Mucosa of stomach (tissue), 1 donor: ENCODE data around the gene OR52M1.
"Not testable (repeated sequence)": the region's sequence is repeated elsewhere in the genome, so short reads cannot be mapped to it uniquely, and the experiment has no call there.

Source experiments
- H3K27me3 ChIP-seq: one replicate; pipeline ENCODE4 v1.7.0; 2013; ENCODE audit warnings: mild to moderate bottlenecking, low read length; ENCODE audit not compliant: control insufficient read depth, insufficient read depth
- H3K36me3 ChIP-seq: one replicate; pipeline ENCODE4 v1.7.0; 2013; ENCODE audit warnings: low read length; ENCODE audit not compliant: control insufficient read depth, insufficient read depth
- H3K4me1 ChIP-seq: one replicate; pipeline ENCODE4 v1.7.0; 2013; ENCODE audit warnings: mild to moderate bottlenecking, low read length; ENCODE audit not compliant: control insufficient read depth, insufficient read depth
- H3K4me3 ChIP-seq: one replicate; pipeline ENCODE4 v1.7.0; 2013; ENCODE audit warnings: low read length
- H3K9ac ChIP-seq: one replicate; pipeline ENCODE4 v1.7.0; 2013; ENCODE audit warnings: mild to moderate bottlenecking, low read length, moderate library complexity
- H3K9me3 ChIP-seq: one replicate; pipeline ENCODE4 v1.7.0; 2013; ENCODE audit warnings: mild to moderate bottlenecking, low read length, moderate library complexity; ENCODE audit not compliant: control insufficient read depth
- donor health status: Pancreatic carcinoma.

Gene OR52M1, protein sequence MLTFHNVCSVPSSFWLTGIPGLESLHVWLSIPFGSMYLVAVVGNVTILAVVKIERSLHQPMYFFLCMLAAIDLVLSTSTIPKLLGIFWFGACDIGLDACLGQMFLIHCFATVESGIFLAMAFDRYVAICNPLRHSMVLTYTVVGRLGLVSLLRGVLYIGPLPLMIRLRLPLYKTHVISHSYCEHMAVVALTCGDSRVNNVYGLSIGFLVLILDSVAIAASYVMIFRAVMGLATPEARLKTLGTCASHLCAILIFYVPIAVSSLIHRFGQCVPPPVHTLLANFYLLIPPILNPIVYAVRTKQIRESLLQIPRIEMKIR

DNA sequence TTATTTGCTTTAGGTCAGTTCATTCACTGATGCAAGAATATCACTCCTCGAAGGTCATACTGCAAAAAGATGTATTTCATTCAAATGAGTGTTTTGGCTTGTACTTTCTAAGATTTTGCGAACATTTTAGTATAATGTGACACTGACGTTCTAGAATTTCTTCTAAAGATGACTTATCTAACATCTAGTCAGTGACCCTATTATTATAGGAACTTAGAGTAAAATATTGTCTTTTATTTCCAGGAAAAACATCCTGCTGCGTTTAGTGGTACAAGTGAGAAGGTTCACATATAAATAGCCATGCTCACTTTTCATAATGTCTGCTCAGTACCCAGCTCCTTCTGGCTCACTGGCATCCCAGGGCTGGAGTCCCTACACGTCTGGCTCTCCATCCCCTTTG, at the start of gene OR52M1:
Gene OR52M1, plus strand, starts transcription at position 301 of the 400 bp plus-strand sequence. Its CDS starts 0 bp downstream, at position 301.
- Histone ChIP-seq H3K9ac (no peak within 1 kb of the TSS), H3K27me3 (no peaks in the 10 kb centered on the region), H3K9me3 (no peaks in the 10 kb centered on the region), H3K36me3 (no peaks in the 10 kb centered on the region), H3K4me1 (peaks cover 5% of the 10 kb centered on the region), H3K4me3 (no peak within 1 kb of the TSS)

DNA sequence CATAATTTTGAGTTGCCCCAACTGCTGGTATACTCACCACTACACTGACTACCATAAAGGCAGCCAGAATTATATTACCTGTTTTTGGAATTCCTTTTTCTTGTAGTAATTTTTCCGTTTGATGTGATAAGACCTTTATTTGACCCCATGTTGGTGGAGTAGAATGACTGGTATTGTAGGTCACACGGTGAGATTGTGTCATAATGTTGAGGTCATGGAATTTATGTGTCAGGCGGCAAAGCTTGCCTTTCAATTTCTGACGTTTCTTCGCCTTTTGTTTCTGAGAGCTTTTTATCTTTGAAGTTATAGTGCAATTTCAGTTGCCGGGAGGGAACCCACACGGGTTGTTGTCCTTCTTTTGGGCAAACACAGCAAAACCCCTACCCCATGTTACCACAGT, 49.5 kb upstream of the OR52M1 start:
- no peaks in the 10 kb centered on the region for H3K9me3 ChIP-seq
- no peak overlapping the region for H3K4me3 ChIP-seq
- no peaks in the 10 kb centered on the region for H3K4me1 ChIP-seq
- H3K27me3 ChIP-seq: peaks cover 6% of the 10 kb centered on the region
- no peaks in the 10 kb centered on the region for H3K36me3 ChIP-seq
- H3K9ac ChIP-seq: no peak overlapping the region

DNA sequence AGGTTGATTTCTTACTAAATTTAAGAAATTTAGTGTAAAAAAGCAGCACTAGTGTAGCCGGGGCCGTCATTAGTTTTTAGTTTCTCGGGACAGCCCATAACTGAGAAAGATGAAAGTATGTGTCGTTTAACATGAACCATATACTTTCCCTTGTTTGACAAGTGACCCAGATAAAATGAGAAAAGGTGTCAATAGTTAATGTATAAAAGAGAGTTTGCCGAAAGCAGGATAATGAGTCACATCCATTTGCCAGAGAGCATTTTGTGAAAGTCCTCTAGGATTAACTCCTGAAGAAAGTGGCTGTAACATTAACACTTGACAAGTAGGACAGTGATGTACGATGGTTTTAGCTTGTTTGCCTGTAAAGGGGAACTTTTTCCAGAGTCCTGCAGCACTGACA, 49.0 kb upstream of the OR52M1 start:
- H3K4me1 ChIP-seq: no peaks in the 10 kb centered on the region
- H3K9me3 ChIP-seq: no peaks in the 10 kb centered on the region
- no peak overlapping the region for H3K9ac ChIP-seq
- no peaks in the 10 kb centered on the region for H3K36me3 ChIP-seq
- no peak overlapping the region for H3K4me3 ChIP-seq
- H3K27me3 ChIP-seq: peaks cover 6% of the 10 kb centered on the region

DNA sequence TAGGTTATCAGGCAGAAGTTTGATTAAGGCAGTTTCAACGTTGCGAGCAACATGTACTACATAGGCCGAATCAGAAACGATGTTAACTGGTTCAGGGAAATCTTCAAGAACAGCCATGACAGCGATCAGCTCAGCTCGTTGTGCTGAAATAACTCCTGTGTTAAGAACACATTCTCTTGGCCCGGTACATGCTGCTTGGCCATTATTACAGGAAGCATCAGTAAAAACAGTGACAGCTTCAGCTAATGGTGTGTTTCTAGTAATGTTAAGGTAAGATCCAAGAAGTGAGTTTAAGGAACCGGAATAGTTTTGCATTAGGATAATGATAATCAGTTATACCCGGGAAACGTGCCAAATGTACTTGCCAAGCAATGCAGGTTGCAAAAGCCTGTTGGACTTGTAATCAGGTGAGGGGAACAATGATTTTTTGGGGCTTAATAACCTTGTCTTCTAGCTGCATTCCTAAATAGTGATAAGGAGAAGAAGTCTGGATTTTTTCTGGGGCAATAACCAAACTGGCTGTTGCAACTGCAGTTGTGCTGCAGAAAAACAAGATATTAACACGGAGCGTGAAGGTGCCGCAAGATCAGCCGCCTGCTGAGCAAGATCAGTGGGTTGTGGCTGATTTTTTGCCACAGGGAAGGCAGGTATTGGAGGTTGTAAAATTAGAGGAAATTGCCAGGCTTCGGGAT, 48.3 kb upstream of the OR52M1 start:
- Histone ChIP-seq H3K4me3 (no peak overlapping the region), H3K9ac (no peak overlapping the region), H3K9me3 (no peaks in the 10 kb centered on the region)

GRCh38 chr11:4508886-4509285, 36.1 kb upstream of the OR52M1 start:
- Histone ChIP-seq H3K9me3 (no peaks in the 10 kb centered on the region), H3K4me3 (no peak overlapping the region), H3K27me3 (no peaks in the 10 kb centered on the region), H3K9ac (no peak overlapping the region), H3K36me3 (no peaks in the 10 kb centered on the region), H3K4me1 (no peaks in the 10 kb centered on the region)

More for the DNA sequence above, 48.3 kb upstream of the OR52M1 start:
- no peaks in the 10 kb centered on the region for H3K4me1 ChIP-seq
- no peaks in the 10 kb centered on the region for H3K36me3 ChIP-seq
- peaks cover 6% of the 10 kb centered on the region for H3K27me3 ChIP-seq

- no peaks in the 10 kb centered on the region for H3K9me3 ChIP-seq
- no peaks in the 10 kb centered on the region for H3K27me3 ChIP-seq
- no peaks in the 10 kb centered on the region for H3K36me3 ChIP-seq
- no peak overlapping the region for H3K9ac ChIP-seq
- H3K4me3 ChIP-seq: no peak overlapping the region
- H3K4me1 ChIP-seq: no peaks in the 10 kb centered on the region
Measured at GRCh38 chr11:4511282-4512245, 33.4 kb upstream of the OR52M1 start.

DNA sequence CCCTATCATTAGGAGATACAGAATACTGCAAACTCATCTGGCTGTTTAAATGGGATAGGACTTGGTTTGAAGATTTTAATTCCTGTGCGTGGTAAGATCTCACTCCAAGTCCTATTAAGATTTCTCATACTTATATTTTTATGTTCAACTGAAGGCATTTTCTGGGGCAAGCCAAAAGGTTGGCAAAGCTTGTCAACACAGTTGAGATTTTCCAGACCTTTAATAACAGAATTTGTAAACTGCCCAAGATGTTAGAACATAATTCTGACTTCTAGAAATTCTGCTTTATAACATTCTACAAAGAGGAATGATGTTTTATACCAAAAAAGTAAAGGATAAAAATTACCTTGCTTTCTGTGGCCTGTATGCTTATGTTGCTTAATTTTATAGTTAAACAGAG, 30.8 kb upstream of the OR52M1 start:
- no peak overlapping the region for H3K4me3 ChIP-seq
- H3K9me3 ChIP-seq: no peaks in the 10 kb centered on the region
- H3K27me3 ChIP-seq: no peaks in the 10 kb centered on the region
- H3K9ac ChIP-seq: no peak overlapping the region
- no peaks in the 10 kb centered on the region for H3K36me3 ChIP-seq
- no peaks in the 10 kb centered on the region for H3K4me1 ChIP-seq

GRCh38 chr11:4522339-4522738, 22.7 kb upstream of the OR52M1 start:
- H3K9ac ChIP-seq: no peak overlapping the region
- no peaks in the 10 kb centered on the region for H3K36me3 ChIP-seq
- no peaks in the 10 kb centered on the region for H3K27me3 ChIP-seq
- no peak overlapping the region for H3K4me3 ChIP-seq
- no peaks in the 10 kb centered on the region for H3K9me3 ChIP-seq
- H3K4me1 ChIP-seq: no peaks in the 10 kb centered on the region

GRCh38 chr11:4522752-4523151, 22.2 kb upstream of the OR52M1 start:
- Histone ChIP-seq H3K9ac (no peak overlapping the region), H3K9me3 (no peaks in the 10 kb centered on the region), H3K4me1 (no peaks in the 10 kb centered on the region), H3K4me3 (no peak overlapping the region), H3K27me3 (no peaks in the 10 kb centered on the region), H3K36me3 (no peaks in the 10 kb centered on the region)

- H3K9ac ChIP-seq: no peak overlapping the region
Measured at GRCh38 chr11:4523666-4524065, 21.3 kb upstream of the OR52M1 start.

GRCh38 chr11:4527926-4528325, 17.1 kb upstream of the OR52M1 start:
- no peak overlapping the region for H3K4me3 ChIP-seq
- H3K9me3 ChIP-seq: no peaks in the 10 kb centered on the region
- H3K27me3 ChIP-seq: no peaks in the 10 kb centered on the region
- no peaks in the 10 kb centered on the region for H3K4me1 ChIP-seq
- H3K9ac ChIP-seq: no peak overlapping the region
- H3K36me3 ChIP-seq: no peaks in the 10 kb centered on the region

More at GRCh38 chr11:4523666-4524065, 21.3 kb upstream of the OR52M1 start:
- H3K4me1 ChIP-seq: no peaks in the 10 kb centered on the region
- no peaks in the 10 kb centered on the region for H3K9me3 ChIP-seq
- no peaks in the 10 kb centered on the region for H3K36me3 ChIP-seq
- no peaks in the 10 kb centered on the region for H3K27me3 ChIP-seq
- no peak overlapping the region for H3K4me3 ChIP-seq

DNA sequence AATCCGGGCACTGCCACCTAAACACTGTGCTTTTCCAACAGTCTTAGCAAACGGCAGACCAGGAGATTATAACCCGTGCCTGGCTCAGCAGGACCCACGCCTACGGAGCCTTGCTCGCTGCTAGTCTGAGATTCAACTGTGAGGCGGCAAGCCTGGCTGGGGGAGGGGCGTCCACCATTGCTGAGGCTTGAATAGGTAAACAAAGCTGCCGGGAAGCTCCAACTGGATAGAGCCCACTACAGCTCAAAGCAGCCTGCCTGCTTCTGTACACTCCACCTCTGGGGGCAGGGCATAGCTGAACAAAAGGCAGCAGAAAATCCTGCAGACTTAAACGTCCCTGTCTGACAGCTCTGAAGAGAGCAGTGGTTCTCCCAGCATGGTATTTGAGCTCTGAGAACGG, 13.3 kb upstream of the OR52M1 start:
- not testable (repeated sequence) for H3K4me1 ChIP-seq, H3K9ac ChIP-seq, H3K27me3 ChIP-seq, H3K36me3 ChIP-seq, H3K4me3 ChIP-seq, H3K9me3 ChIP-seq
